Measurements from ENCODE around the gene DHH. TPM values are rescaled to one million over a fixed set of nuclear protein-coding genes. Genes with fewer than 3 reads are reported as not detected.
A peak's percentile ranks its signal among the peaks of the same experiment; 100 is the strongest.
"Not testable (repeated sequence)": the region's sequence is repeated elsewhere in the genome, so short reads cannot be mapped to it uniquely, and the experiment has no call there.

Gene DHH
- total RNA-seq = 0.21 and 0.27 TPM in 2 replicates
- polyA plus RNA-seq (2012) = 0.05 TPM

DNA sequence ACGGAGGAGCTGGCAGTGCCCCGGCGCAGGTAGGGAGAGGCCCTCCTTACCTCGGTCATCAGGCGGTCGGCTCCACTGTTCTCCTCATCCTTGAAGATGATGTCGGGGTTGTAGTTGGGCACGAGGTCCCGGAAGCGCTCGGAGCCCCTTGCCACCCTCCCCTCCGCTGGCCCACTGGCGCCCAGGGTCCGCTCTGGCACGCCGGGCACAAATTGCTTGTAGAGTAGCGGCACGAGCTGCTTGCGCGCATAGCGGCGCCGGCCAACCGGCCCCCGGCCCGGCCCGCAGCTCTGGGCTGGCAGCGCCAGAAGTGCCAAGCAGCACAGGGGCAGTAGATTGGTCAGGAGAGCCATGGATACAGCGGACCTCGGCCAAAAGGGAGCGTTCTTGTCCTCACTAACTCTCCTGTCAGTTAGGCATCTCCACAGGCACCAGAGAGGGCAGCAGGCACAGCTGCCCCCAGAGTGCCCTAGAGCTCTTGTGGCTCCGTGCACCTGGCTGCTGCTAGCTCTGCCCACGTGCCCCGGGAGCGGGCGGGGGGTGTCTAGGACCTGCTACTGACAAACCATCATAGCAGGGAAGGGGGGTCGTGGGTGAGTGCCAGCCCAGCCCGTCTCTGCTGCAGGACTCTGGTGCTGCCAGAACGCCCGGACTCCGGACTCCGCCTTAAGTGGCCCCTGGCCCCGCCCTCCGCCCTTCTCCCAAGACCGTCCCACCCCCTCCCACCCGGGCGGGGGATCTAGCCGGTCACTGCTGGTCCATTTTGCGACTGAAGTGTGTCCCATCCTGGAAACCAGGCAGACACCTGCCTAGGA is at the start of gene DHH:
Gene DHH (minus strand): TSS at position 642 of the 815 bp plus-strand sequence. CDS start 289 bp downstream, at position 353.
- DNase-seq (ENCODE audit: low read depth) = peak; percentile 69

DNA sequence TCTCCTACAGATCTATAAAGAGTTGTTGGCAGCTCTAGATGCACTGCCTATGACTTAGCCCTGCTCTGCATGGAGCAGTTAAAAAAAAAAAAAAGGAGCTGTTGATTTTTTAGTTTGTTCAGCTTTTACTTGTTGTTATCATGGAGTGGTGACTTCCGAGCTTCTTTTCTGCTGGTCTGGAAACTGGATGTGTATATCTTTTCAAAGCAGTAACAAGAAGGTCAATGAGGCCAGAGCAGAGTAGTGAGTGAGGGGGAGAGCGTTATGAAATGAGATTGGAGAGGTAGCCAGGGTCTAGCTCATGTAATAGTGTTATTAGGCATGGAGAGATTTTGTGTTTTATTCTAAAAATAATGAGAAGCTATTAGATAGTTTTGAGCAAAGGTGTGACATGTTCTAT is 49.8 kb upstream of the DHH start:
- no peak for DNase-seq (ENCODE audit: low read depth)

DNA sequence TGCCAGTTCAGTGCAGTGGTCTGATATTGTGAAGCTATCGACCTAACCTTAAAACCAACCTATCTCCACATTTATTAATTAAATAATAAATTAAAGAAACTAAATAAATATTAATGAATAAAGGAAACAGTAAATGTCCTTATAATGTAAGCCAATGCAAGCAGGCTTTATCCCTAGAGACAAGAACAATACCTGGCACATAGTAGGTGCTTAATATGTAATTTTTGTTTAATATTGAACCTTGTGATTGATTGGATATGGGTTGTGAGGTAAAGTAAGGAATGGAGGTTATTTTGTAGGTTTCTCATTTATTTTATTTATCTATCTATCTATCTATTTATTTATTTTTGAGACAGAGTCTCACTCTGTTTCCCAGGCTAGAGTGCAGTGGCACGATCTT is 44.4 kb upstream of the DHH start:
- DNase-seq (ENCODE audit: low read depth) = no peak

DNA sequence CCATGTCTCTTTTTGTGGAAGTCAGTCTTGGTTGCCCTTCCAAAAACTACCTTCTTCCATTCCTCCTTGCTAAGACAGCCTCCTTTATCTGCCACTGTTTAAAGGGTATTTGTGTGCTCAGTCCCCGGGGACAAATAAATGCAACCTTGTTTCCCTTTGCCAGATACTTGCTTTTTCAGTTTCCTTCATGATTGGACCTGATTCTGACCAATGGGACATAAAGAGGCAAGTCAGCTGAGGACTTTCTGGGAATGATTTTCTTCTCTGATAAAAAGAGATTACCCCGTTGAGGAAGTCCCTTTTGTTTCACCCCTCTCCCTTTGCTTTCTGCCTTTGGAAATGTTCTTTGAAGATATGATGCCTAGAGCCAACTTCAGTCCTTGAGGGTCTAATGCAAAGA is 44.0 kb upstream of the DHH start:
- no peak for DNase-seq (ENCODE audit: low read depth)

DNA sequence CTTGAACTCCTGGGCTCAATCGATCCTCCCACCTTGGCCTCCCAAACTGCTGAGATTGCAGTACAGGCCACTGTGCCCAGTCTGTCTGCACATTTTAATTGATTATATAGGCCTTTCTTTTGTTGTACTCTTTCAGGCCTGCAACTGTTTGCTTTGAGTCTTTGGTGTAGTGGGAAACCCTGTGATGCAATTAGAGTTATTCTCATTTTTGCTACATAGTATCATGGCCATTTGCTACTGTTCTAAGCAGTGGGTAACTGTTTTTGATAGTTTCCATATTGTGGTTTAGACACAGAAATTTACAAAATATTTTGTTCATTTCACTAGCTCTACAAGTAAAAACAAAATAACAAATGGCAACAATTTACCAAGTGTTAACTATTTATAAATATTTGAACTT is 42.9 kb upstream of the DHH start:
- no peak for DNase-seq (ENCODE audit: low read depth)

DNA sequence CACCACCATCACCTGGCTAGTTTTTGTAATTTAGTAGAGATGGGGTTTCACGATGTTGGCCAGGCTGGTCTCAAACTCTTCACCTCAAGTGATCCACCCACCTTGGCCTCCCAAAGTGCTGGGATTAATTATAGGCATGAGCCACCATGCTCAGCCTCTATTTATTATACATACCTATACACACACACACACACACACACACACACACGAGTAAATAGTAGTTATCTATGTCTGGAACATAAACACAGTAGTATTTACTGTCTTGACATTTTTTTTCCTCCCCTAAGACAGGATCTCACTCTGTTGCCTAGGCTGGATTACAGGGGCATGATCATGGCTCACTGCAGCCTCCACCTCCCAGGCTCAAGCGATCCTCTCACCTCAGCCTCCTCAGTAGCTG is 42.4 kb upstream of the DHH start:
- DNase-seq (ENCODE audit: low read depth) = not testable (repeated sequence)

DNA sequence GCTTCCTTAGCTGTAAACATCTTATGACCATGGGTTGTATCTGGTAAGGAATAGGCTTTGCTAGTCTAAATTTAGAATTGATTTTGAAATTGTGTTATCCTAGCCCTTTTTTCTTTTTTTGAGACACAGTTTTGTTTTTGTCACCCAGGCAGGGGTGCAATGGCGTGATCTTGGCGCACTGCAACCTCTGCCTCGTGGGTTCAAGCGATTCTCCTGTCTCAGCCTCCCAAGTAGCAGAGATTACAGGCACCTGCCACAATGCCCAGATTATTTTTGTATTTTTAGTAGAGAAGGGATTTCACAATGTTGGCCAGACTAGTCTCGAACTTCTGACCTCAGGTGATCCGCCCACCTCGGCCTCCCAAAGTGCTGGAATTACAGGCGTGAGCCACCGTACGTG is 39.0 kb upstream of the DHH start:
- no peak for DNase-seq (ENCODE audit: low read depth)

DNA sequence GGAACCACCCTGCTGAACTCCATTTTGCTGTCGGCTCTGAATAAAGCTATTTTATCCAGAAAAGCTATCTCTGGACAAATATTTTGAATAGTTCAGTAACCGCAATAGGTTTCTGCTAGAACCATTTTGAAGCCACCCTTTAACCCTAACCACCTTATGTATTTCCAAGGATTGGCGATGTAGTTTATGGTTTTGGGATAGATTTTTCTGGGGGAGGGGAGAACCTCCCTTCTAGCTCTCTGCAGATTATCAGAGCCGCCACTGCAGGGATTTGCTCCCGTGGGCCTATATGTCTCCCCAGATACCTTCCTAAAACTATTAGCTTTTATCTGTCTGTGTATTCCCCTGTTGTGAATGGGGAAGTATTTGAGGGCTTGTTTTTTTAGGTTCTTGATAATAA is 38.4 kb upstream of the DHH start:
- no peak for DNase-seq (ENCODE audit: low read depth)

DNA sequence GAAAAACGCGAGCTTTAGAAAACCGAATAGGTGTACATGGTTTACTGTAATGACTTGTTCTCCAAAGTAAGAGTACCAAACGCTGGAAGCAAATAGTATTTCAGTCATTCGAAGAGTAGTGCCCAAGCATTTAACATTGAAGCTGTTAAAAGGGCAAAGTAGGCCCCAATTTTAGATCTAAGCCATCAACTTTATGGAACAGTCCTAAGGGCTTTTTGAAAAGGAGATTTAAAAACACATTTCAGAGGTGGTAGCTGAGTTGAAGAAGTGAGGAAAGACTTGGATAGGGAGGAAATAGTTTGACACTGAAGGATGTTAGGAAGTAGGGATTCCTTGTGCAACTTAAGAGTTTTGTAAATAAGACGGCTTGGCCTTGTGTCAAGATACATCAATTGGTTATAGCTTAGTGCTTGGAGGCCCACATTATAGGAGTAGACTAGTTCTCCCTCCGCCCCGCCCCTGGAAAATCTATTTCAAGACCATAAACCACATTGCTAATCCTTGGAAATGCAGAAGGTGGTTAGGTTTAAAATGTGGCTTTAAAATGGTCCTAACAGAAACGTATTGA is 37.4 kb upstream of the DHH start:
- peak; percentile 78 for DNase-seq (ENCODE audit: low read depth)

DNA sequence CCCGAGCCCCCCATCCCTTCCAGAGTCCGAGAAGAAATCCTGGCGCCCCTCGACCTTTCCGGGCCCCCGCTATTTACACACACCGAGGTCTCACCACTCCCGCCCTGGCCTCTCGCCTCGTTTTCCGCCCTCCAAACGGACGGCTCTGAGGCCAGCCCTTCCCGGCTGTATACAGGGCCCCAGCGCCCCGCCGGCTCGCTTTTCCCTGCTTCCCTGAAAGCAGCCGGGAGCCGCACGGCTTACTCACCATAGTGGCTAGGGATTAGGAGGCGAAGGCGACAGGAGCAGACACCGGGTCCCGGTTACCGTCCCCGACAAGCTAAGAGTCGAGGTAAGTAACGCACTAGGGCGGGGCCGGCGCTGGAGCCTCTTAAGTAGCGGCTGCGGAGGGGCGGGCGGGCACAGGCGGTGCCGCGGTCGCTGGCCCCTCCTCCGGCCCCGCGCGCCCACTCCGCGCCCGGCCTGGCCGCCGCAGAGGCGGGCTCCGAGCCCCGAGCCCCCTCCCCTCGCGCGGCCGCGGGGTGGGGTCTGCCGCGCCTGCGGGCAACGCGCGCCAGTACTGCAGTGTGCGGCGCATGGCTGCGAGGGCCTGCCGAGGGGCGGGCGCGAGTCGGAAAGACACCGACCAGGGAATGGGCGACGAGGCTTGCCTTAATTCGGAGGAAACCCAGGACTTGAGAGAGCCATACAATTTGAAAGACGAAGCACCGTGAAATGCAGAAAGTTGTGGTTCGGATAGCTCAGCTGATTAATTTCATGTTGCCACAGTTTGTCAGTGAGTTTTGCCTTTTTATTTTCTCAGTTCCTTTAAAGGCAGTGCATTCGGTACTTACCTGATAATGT is 36.7 kb upstream of the DHH start, which contains the start of gene TUBA1B:
Gene TUBA1B (minus strand): TSS at position 345 of the 843 bp plus-strand sequence. CDS start 95 bp downstream, at position 250.
- peak; percentile 91 for DNase-seq (ENCODE audit: low read depth)

DNA sequence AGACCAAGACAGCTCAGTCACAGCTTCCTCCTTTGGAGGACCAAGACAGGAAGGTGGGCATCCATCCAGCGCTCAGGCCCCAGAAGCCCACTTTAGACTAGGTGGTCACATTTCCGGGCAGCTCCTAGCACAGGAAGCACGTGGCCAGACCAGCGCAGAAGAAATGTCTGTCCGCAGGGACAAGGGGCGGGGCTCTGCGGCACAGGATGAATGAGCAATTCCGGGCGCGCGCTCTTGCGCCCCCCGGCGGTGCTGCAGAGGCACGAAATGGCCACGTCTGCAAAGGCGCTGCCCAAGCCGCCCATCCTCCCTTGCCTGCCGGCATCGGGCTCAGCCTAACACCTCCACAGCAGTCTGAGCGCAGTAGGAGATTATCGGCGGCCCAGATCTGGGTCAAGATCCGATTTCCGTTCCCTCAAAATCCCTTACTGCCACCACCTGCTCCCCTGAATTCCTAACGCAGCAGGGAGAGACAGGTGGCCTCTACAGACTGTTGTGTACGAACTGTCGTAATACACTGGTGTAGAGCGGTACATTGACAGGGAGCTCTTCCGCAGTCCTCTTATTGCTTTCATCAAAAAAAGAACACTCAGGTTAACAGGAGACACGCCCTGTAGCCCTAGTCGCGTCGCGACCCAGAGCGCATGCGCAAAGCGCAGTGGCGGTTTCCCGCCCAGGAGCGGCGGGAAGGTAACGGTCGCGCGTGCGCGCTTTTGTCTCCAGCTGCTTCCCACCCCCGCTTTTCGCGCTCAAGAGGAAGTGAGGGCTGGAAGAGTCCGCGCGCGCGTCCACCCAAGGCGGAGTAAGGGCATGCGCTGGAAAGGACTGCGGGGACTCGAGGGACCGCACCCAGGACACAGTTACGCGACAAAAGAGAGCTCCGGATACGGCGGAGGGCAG is 35.8 kb upstream of the DHH start:
- DNase-seq (ENCODE audit: low read depth) = peak; percentile 93

DNA sequence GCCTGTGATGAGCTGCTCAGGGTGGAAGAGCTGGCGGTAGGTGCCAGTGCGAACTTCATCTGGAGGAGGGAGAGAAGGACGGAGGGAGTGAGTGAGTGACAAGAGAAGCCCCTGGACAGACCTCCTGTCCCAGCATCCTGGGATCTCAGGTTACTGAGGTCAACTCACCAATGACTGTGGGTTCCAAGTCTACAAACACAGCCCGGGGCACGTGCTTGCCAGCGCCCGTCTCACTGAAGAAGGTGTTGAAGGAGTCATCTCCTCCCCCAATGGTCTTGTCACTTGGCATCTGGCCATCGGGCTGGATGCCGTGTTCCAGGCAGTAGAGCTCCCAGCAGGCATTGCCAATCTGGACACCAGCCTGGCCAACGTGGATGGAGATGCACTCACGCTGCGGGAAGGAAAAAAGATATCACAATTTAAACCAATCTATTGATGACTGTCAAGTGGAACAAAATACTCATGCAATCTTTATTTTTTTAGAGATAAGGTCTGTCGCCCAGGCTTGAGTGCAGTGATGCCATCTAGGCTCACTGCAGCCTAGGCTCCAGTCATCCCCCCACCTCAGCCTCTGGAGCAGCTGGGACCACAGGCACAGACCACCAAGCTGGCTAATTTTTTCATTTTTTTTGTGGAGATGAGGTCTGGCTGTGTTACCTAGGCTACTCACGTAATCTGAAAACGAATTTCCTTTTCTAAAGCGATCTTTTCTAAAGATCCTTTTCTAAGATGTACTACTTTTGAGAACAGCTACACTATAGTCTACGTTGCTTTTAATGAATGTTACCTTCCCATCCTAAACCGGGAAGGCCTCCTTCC is 34.9 kb upstream of the DHH start:
- DNase-seq (ENCODE audit: low read depth) = no peak

DNA sequence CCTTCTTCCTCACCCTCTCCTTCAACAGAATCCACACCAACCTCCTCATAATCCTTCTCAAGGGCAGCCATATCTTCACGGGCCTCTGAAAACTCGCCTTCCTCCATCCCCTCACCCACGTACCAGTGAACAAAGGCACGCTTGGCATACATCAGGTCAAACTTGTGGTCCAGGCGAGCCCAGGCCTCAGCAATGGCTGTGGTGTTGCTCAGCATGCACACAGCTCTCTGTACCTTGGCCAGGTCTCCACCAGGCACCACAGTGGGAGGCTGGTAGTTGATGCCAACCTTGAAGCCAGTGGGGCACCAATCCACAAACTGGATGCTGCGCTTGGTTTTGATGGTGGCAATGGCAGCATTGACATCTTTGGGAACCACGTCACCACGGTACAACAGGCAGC is 33.4 kb upstream of the DHH start:
- not testable (repeated sequence) for DNase-seq (ENCODE audit: low read depth)

DNA sequence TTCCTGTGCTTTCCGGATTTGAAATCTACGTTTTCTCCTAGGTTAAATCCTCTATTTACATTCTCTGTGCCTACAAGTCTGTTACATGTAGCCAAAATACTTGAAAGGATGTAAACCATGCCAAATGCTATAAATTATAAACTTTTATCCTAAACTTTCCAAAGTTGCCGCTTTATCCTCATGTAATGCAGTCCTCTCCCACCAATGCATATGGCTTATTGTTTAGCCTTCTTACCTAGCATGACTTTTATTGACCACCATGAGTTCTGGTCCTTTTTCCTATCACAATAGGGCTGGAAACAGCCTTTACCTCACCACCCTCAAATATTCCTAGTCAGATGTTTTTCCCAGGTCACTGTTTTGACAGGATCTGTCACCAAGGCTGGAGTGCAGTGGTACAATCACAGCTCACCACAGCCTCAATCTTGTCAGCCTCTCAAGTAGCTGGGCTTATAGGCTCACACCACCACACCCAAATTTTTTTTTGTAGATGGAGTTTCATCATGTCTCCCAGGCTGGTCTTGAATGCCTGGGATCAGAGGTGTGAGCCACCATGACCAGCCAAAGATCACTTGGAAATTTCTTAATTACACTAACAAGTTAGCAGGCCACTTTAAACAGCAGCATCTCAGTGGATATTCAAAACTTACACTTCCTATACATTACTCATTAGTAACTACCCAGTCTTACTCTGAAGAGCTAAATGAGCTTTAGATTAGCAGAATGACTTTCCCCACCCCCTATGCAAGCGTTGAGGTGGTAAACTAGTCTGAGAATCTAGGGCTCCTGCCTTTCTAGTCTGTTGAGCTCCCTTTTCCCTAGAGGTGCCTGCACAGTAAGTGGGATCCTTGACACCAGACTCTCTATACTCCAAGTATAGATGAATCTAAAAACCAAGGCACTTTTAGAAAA is 32.5 kb upstream of the DHH start:
- no peak for DNase-seq (ENCODE audit: low read depth)

DNA sequence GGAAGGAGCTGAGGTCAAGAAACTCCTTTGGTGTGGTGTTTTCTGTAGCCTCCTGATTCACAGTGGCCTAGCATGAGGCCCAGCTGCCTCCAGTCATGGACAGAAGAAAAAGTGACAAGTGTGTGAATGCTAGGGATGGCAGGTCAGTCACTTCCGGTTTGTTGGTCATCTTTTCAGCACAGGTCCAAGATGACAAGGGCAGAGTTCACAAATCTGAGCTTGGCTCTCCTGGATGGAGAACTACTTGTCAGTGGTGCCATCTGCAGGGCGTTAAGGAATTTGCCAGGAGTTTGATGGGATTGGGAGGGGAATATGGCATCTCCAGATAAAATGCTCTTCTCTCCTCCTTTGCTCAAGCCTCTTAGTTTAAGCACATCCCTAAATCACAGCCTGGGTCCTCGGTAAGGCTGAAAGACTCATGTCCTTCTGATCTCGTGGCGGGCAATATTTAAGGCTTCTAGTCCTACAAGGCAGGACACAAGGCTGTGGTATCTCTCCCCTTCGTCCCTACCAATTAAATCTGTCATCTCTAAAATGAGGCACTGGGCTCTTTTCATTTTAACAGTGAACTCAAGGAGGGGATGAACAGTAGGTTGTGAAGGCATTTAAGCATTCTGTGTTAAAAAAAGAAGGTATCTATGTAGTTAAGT is 26.6 kb upstream of the DHH start:
- DNase-seq (ENCODE audit: low read depth) = peak; percentile 78

DNA sequence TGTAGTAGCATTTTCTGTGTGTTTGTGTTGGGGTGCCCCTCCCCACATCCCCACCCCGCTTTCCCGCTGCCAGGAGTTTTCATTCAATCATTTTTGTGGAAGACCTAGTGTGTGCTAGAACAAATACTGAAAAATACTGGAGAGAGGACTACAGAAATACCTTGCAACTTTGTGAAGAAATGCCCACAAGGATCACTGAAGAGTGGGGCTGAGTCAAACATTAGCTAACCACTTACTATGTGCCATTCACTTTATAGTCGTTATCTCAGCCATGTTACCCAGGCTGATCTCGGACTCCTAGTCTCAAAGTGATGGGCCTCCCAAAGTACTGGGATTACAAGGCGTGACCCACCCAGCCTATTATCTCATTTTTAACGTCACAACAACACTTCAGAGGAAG is 16.6 kb upstream of the DHH start:
- DNase-seq (ENCODE audit: low read depth) = no peak

DNA sequence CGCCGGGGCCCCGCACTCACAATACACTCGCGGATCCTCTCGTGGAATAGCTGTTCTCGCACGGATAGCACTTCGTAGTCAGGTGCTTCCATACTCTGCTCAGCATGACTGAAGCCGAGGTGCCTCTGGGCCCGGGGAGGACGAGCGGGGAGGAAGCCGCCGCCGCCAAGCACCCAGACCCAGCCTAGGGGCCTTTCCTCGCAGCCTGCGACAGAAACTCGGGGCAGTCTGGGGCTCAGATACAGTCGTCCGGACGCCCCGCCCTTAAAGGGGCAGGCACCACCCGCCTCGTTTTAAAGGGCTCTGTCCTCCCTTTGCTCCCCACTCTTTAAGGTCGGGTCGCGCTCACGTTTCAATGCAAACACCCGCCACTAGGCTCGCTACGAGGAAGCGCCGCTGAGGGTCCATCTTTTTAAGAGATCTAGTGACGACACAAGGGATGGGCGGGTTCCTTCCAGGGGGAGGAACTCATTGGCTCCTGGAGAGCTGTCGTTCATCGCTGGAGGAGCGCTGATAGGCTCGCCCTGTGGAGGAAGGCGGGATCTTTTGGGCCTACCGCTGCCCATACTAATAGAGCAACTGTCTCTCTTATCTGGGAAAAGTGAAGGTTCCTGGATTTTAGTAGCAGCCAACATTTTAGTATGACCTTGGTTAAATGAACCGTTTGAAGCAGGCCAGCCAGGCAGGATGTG is 16.0 kb upstream of the DHH start, which contains the start of gene LMBR1L:
Gene LMBR1L (minus strand): TSS at position 384 of the 692 bp plus-strand sequence. CDS start 292 bp downstream, at position 92.
- peak; percentile 99 for DNase-seq (ENCODE audit: low read depth)

Data from myocyte (in vitro differentiated cells).